Kidney (tissue), 14 donors: ENCODE data around the gene ZDHHC8. TPM values are rescaled to one million over a fixed set of nuclear protein-coding genes. Genes with fewer than 3 reads are reported as not detected.

Source experiments
- DNase-seq, 5 donors: peaks; one replicate each; pipeline ENCODE4 v3.0.0-alpha.2; 2013 to 2020
- FAIRE-seq: peaks from 2 replicates; lab custom pipeline; 2012; peaks lifted over from hg19 to GRCh38; lab: Jason Lieb, UNC
- H3K27ac ChIP-seq, 2 donors: one replicate each; pipeline ENCODE4 v1.7.0; 2013; ENCODE audit warnings: low read depth in 2 of 2, low read length in 2 of 2, inconsistent platforms in 1 of 2
- H3K27me3 ChIP-seq: one replicate; pipeline ENCODE4 v1.7.1; 2013; ENCODE audit warnings: low read length, inconsistent platforms; ENCODE audit not compliant: control insufficient read depth, insufficient read depth
- H3K36me3 ChIP-seq, 3 donors: one replicate each; pipeline versions ENCODE4 v1.7.0 to v1.7.1; 2013; ENCODE audit warnings: low read length in 3 of 3, control low read depth in 1 of 3, inconsistent platforms in 1 of 3; ENCODE audit not compliant: insufficient read depth in 3 of 3, control insufficient read depth in 2 of 3
- H3K4me1 ChIP-seq, 3 donors: one replicate each; pipeline versions ENCODE4 v1.7.0 to v1.7.1; 2013; ENCODE audit warnings: low read length in 3 of 3, inconsistent platforms in 1 of 3, low read depth in 1 of 3; ENCODE audit not compliant: control insufficient read depth in 2 of 3, insufficient read depth in 2 of 3
- H3K4me3 ChIP-seq, 3 donors: one replicate each; pipeline versions ENCODE4 v1.7.0 to v1.8.1; 2013; ENCODE audit warnings: low read length in 3 of 3, control low read depth in 1 of 3, inconsistent platforms in 1 of 3
- H3K9ac ChIP-seq, 3 donors: one replicate each; pipeline versions ENCODE4 v1.7.0 to v1.7.1; 2013; ENCODE audit warnings: low read length in 3 of 3, control low read depth in 1 of 3, inconsistent platforms in 1 of 3
- H3K9me3 ChIP-seq, 3 donors: one replicate each; pipeline versions ENCODE4 v1.7.0 to v1.7.1; 2013; ENCODE audit warnings: low read length in 3 of 3, control low read depth in 1 of 3, inconsistent platforms in 1 of 3; ENCODE audit not compliant: control insufficient read depth in 2 of 3, insufficient read depth in 1 of 3
- CTCF ChIP-seq: IDR thresholded peaks from 3 replicates; pipeline ENCODE4 v1.5.1; 2012; ENCODE audit warnings: mild to moderate bottlenecking, moderate library complexity, borderline replicate concordance; ENCODE audit not compliant: insufficient read depth; ENCODE audit errors: extremely low read depth
- intact Hi-C: fragments of 100-400 bp; cut with DNase I; formaldehyde crosslinking; loops from one replicate; pipeline ENCODE4 v1.11.1; 2022
- polyA plus RNA-seq: library from polyadenylated mRNA; stranded (reverse); fragments of 350-450 nt; fragmentation: Illumina TruSeq; extraction: RNeasy Lipid Tissue Mini Kit (QIAGEN cat#74804); gene quantifications from one replicate; pipeline ENCODE4 v1.2.3, GENCODE V29; 2014; ENCODE audit warnings: low read depth, low replicate concordance; ENCODE audit not compliant: insufficient read depth
- total RNA-seq: library from RNA; stranded (reverse); fragmentation: NEBNext Ultra II Directional; extraction: Animal tissue kit (Norgen Biotek cat#: 25700); gene quantifications from one replicate; pipeline ENCODE4 v1.2.1, GENCODE V29; 2021
- donor health status: control.
- donor health status: control.
- donor health status: control.
- donor health status: control.
- donor health status: control.
- donor health status: DM: yes; HTN: yes; CAD: no.
- donor health status: Normal renal cell carcinoma (clear cell type).

The ZDHHC8 gene
- total and polyA plus RNA-seq, 2 donors from 2014 or later = 18.8 to 57.1 TPM

- no peaks in the 10 kb centered on the region for H3K27me3 ChIP-seq
- H3K4me1 ChIP-seq = peaks cover 0 to 25% (median 0%) of the 10 kb centered on the region in 3 donors
- DNase-seq = no peak
- peak; percentile 28 for TF ChIP-seq CTCF
- H3K9ac ChIP-seq = no peak overlapping the region
- intact Hi-C loops = no loop called here
- peaks cover 0 to 8% (median 4%) of the 10 kb centered on the region in 3 donors for H3K36me3 ChIP-seq
- no peak for FAIRE-seq
- H3K27ac ChIP-seq = no peak overlapping the region
- no peaks in the 10 kb centered on the region for H3K9me3 ChIP-seq
- no peak overlapping the region for H3K4me3 ChIP-seq
Observed at GRCh38 chr22:20128902-20129746, 2.5 kb upstream of the ZDHHC8 start.

- FAIRE-seq = no peak
- no peak for TF ChIP-seq CTCF
- Histone ChIP-seq H3K9ac (no peak overlapping the region), H3K9me3 (no peaks in the 10 kb centered on the region), H3K4me1 (peaks cover 0 to 30% (median 0%) of the 10 kb centered on the region in 3 donors), H3K36me3 (peaks cover 0 to 8% (median 4%) of the 10 kb centered on the region in 3 donors), H3K4me3 (no peak overlapping the region), H3K27me3 (no peaks in the 10 kb centered on the region), H3K27ac (no peak overlapping the region)
- intact Hi-C loops = no loop called here
- DNase-seq = no peak
Observed at GRCh38 chr22:20129747-20130014, 1.9 kb upstream of the ZDHHC8 start.

- peaks cover 0 to 8% (median 4%) of the 10 kb centered on the region in 3 donors for H3K36me3 ChIP-seq
- intact Hi-C loops = no loop called here
- H3K9ac ChIP-seq = no peak overlapping the region
- H3K27me3 ChIP-seq = no peaks in the 10 kb centered on the region
- no peak overlapping the region for H3K27ac ChIP-seq
- DNase-seq = no peak
- no peak for FAIRE-seq
- no peak overlapping the region for H3K4me3 ChIP-seq
- TF ChIP-seq CTCF = no peak
- H3K4me1 ChIP-seq = peaks cover 0 to 31% (median 3%) of the 10 kb centered on the region in 3 donors
- no peaks in the 10 kb centered on the region for H3K9me3 ChIP-seq
Observed at GRCh38 chr22:20130319-20130718, 1.3 kb upstream of the ZDHHC8 start.
